Liver (tissue), 9 donors: ENCODE data around the gene DAP3. TPM values are rescaled to one million over a fixed set of nuclear protein-coding genes. Genes with fewer than 3 reads are reported as not detected.

Experiments used
- DNase-seq: peaks from one replicate; pipeline ENCODE4 v3.0.0-alpha.2; 2017; ENCODE audit warnings: low spot score
- H3K27ac ChIP-seq, 2 donors: one replicate each; pipeline ENCODE4 v1.7.0; 2013; ENCODE audit warnings: inconsistent platforms in 2 of 2, low read length in 2 of 2, control low read depth in 1 of 2, low read depth in 1 of 2, mild to moderate bottlenecking in 1 of 2
- H3K27me3 ChIP-seq, 4 donors: one replicate each; pipeline versions ENCODE4 v1.6.1 to v1.7.0; 2013; ENCODE audit warnings: low read length in 3 of 4, inconsistent platforms in 1 of 4, mild to moderate bottlenecking in 1 of 4, moderate library complexity in 1 of 4; ENCODE audit not compliant: control insufficient read depth in 4 of 4, insufficient read depth in 4 of 4
- H3K36me3 ChIP-seq, 4 donors: one replicate each; pipeline versions ENCODE4 v1.6.1 to v1.7.0; 2013; ENCODE audit warnings: low read length in 3 of 4, mild to moderate bottlenecking in 3 of 4, low read depth in 1 of 4, moderate library complexity in 1 of 4; ENCODE audit not compliant: control insufficient read depth in 4 of 4, insufficient read depth in 3 of 4
- H3K4me1 ChIP-seq, 4 donors: one replicate each; pipeline versions ENCODE4 v1.6.1 to v1.7.0; 2013; ENCODE audit warnings: low read length in 3 of 4, mild to moderate bottlenecking in 3 of 4, moderate library complexity in 1 of 4; ENCODE audit not compliant: control insufficient read depth in 4 of 4, insufficient read depth in 4 of 4
- H3K4me3 ChIP-seq, 3 donors: one replicate each; pipeline versions ENCODE4 v1.6.1 to v1.7.0; 2013; ENCODE audit warnings: low read length in 3 of 3, control low read depth in 1 of 3, low read depth in 1 of 3, mild to moderate bottlenecking in 1 of 3
- H3K9ac ChIP-seq, 2 donors: one replicate each; pipeline ENCODE4 v1.7.0; 2013; ENCODE audit warnings: low read length in 2 of 2, mild to moderate bottlenecking in 2 of 2, moderate library complexity in 2 of 2, control low read depth in 1 of 2, low read depth in 1 of 2
- H3K9me3 ChIP-seq, 4 donors: one replicate each; pipeline versions ENCODE4 v1.6.1 to v1.7.0; 2013; ENCODE audit warnings: low read length in 3 of 4; ENCODE audit not compliant: control insufficient read depth in 4 of 4
- CTCF ChIP-seq: fragments of 150-350 bp; IDR thresholded peaks from 2 replicates; pipeline ENCODE4 v1.5.1; 2017; ENCODE audit warnings: improper control_type of control experiment, low read depth, low read length; ENCODE audit not compliant: missing input control
- FOXA1 ChIP-seq: IDR thresholded peaks from 2 replicates; pipeline ENCODE4 v1.6.1; 2016; ENCODE audit warnings: antibody characterized with exemption
- FOXA2 ChIP-seq: IDR thresholded peaks from 2 replicates; pipeline ENCODE4 v1.6.1; 2016; ENCODE audit warnings: antibody characterized with exemption
- GABPA ChIP-seq, 2 donors: IDR thresholded peaks in 1 of 2; conservative IDR thresholded peaks in 1 of 2; 2 replicates each; pipeline ENCODE4 v1.6.1; 2016; ENCODE audit warnings: antibody characterized with exemption in 2 of 2, mild to moderate bottlenecking in 1 of 2, moderate library complexity in 1 of 2
- HNF4A ChIP-seq, 2 donors: conservative IDR thresholded peaks; 2 replicates each; pipeline ENCODE4 v1.6.1; 2016; ENCODE audit warnings: antibody characterized with exemption in 2 of 2, mild to moderate bottlenecking in 2 of 2
- HNF4G ChIP-seq: IDR thresholded peaks from 2 replicates; pipeline ENCODE4 v1.6.1; 2016; ENCODE audit warnings: antibody characterized with exemption
- NR2F2 ChIP-seq: IDR thresholded peaks from 2 replicates; pipeline ENCODE4 v1.6.1; 2016; ENCODE audit warnings: antibody characterized with exemption
- REST ChIP-seq: IDR thresholded peaks from 2 replicates; pipeline ENCODE4 v1.6.1; 2016; ENCODE audit warnings: antibody characterized with exemption, mild to moderate bottlenecking
- RXRA ChIP-seq, 2 donors: IDR thresholded peaks; 2 replicates each; pipeline ENCODE4 v1.6.1; 2017 to 2018; ENCODE audit warnings: antibody characterized with exemption in 2 of 2, mild to moderate bottlenecking in 1 of 2
- SP1 ChIP-seq: IDR thresholded peaks from 2 replicates; pipeline ENCODE4 v1.6.1; 2018; ENCODE audit warnings: antibody characterized with exemption, mild to moderate bottlenecking
- TAF1 ChIP-seq: conservative IDR thresholded peaks from 2 replicates; pipeline ENCODE4 v1.6.1; 2016; ENCODE audit warnings: antibody characterized with exemption, mild to moderate bottlenecking
- YY1 ChIP-seq: IDR thresholded peaks from 2 replicates; pipeline ENCODE4 v1.6.1; 2016; ENCODE audit warnings: antibody characterized with exemption, mild to moderate bottlenecking
- ZBTB33 ChIP-seq: IDR thresholded peaks from 2 replicates; pipeline ENCODE4 v1.6.1; 2016; ENCODE audit warnings: antibody characterized with exemption
- WGBS: extraction: QIAGEN DNeasy Blood & Tissue Kit; methylation state at CpG from one replicate; pipeline ENCODE4 v1.1.7; 2013; 5-methylcytosine and 5-hydroxymethylcytosine counted together
- polyA plus RNA-seq, 2 donors: library from polyadenylated mRNA; stranded (reverse) in 1 of 2; unstranded in 1 of 2; fragments of 200-250 nt in 1 of 2; fragments of >200 nt in 1 of 2; fragmentation: Nextera tagmentation in 1 of 2; extraction: Ambion mirVana in 1 of 2; gene quantifications; one replicate each; pipeline versions ENCODE4 v1.2.1 to v1.2.3, GENCODE V29; 2013 to 2015
- total RNA-seq, 2 donors: library from RNA; depleted of rRNA; stranded (reverse); fragments of >200 nt; gene quantifications; one replicate each; pipeline ENCODE4 v1.2.3, GENCODE V29; 2014
- donor health status: healthy.
- donor health status: healthy.
- donor health status: healthy.
- donor health status: healthy.
- donor health status: healthy.

The DAP3 gene
- total and polyA plus RNA-seq, 4 donors: 43.1 to 59.3 (median 57.3) TPM

- TF ChIP-seq ZBTB33 (no peak), FOXA1 (no peak), HNF4A (conservative IDR thresholded peaks at IDR 0.05) (no peak), RXRA (IDR thresholded peaks at IDR 0.05) (no peak), GABPA (IDR thresholded peaks at IDR 0.05 in 1 of 2, conservative IDR thresholded peaks at IDR 0.05 in 1 of 2) (no peak), REST (no peak), NR2F2 (no peak), TAF1 (no peak), SP1 (no peak)
- Histone ChIP-seq H3K27me3 (no peaks in the 10 kb centered on the region), H3K9me3 (no peaks in the 10 kb centered on the region), H3K9ac (no peak overlapping the region), H3K4me1 (peaks cover 0 to 5% (median 0%) of the 10 kb centered on the region in 4 donors), H3K4me3 (no peak overlapping the region), H3K27ac (no peak overlapping the region), H3K36me3 (no peaks in the 10 kb centered on the region)
- DNase-seq: no peak
- 75% methylated on average over 3 of the region's 3 CpGs for WGBS
These were observed 36.8 kb upstream of the DAP3 start for GRCh38 chr1:155651861-155652661.

GRCh38 chr1:155652951-155653350, 35.9 kb upstream of the DAP3 start:
- H3K9ac ChIP-seq: no peak overlapping the region
- H3K27ac ChIP-seq: no peak overlapping the region
- H3K36me3 ChIP-seq: no peaks in the 10 kb centered on the region
- WGBS: 89% methylated on average over 3 of the region's 3 CpGs
- TF ChIP-seq HNF4G (no peak), TAF1 (no peak)
- peaks cover 0 to 5% (median 0%) of the 10 kb centered on the region in 4 donors for H3K4me1 ChIP-seq
- DNase-seq: no peak
- H3K9me3 ChIP-seq: no peaks in the 10 kb centered on the region
- H3K27me3 ChIP-seq: no peaks in the 10 kb centered on the region
- H3K4me3 ChIP-seq: no peak overlapping the region

- no peak overlapping the region for H3K4me3 ChIP-seq
- no peak overlapping the region for H3K9ac ChIP-seq
- H3K27ac ChIP-seq: no peak overlapping the region
- H3K9me3 ChIP-seq: no peaks in the 10 kb centered on the region
- peaks cover 8 to 39% (median 26%) of the 10 kb centered on the region in 4 donors for H3K36me3 ChIP-seq
- no peaks in the 10 kb centered on the region for H3K27me3 ChIP-seq
- no peak for DNase-seq
- TF ChIP-seq ZBTB33 (no peak), YY1 (no peak), FOXA2 (no peak), REST (no peak), CTCF (no peak)
- H3K4me1 ChIP-seq: no peaks in the 10 kb centered on the region
- 69% methylated on average over 2 of the region's 2 CpGs for WGBS
These were observed 31.4 kb upstream of the DAP3 start for GRCh38 chr1:155657463-155657862.
